NCI-H1436 treated with DMSO at 0.1 percent for 48 hours (cell line): Measurements from ENCODE around the gene UBE2S.
"Not testable (repeated sequence)": the region's sequence is repeated elsewhere in the genome, so short reads cannot be mapped to it uniquely, and the experiment has no call there.

Experiments
- DNase-seq: peaks from one replicate; lab custom pipeline; 2025; lab: John Stamatoyannopoulos, UW

Gene UBE2S

GRCh38 chr19:55407550-55407799, at the start of gene UBE2S:
UBE2S (minus strand) TSS chr19:55407788; CDS start chr19:55407589, 199 bp downstream.
- not testable (repeated sequence) for DNase-seq

- DNase-seq = no peak
Observed at GRCh38 chr19:55456347-55456746, 48.8 kb upstream of the UBE2S start.

- no peak for DNase-seq
Observed at GRCh38 chr19:55455576-55456235, 48.1 kb upstream of the UBE2S start.

- DNase-seq = no peak
Observed at GRCh38 chr19:55454787-55455243, 47.2 kb upstream of the UBE2S start.

- no peak for DNase-seq
Observed at GRCh38 chr19:55453511-55454260, 46.1 kb upstream of the UBE2S start.

- no peak for DNase-seq
Observed at GRCh38 chr19:55452749-55453346, 45.3 kb upstream of the UBE2S start.

- no peak for DNase-seq
Observed at GRCh38 chr19:55451965-55452748, 44.6 kb upstream of the UBE2S start.

GRCh38 chr19:55451163-55451964, 43.8 kb upstream of the UBE2S start:
- no peak for DNase-seq

- no peak for DNase-seq
Observed at GRCh38 chr19:55449469-55449868, 41.9 kb upstream of the UBE2S start.

- not testable (repeated sequence) for DNase-seq
Observed at GRCh38 chr19:55448175-55448490, 40.5 kb upstream of the UBE2S start.

- DNase-seq = no peak
Observed at GRCh38 chr19:55447421-55448174, 40.0 kb upstream of the UBE2S start.

GRCh38 chr19:55446060-55446459, 38.5 kb upstream of the UBE2S start:
- no peak for DNase-seq

GRCh38 chr19:55444646-55445045, 37.1 kb upstream of the UBE2S start:
- DNase-seq = no peak

- no peak for DNase-seq
Observed at GRCh38 chr19:55443824-55444480, 36.4 kb upstream of the UBE2S start.

GRCh38 chr19:55443045-55443823, 35.6 kb upstream of the UBE2S start, which contains the start of gene SHISA7:
SHISA7 (minus strand) TSS chr19:55443300; CDS start chr19:55442863, 437 bp downstream.
- DNase-seq = no peak

GRCh38 chr19:55442372-55442961, 34.9 kb upstream of the UBE2S start:
- no peak for DNase-seq

GRCh38 chr19:55441692-55442321, 34.2 kb upstream of the UBE2S start:
- DNase-seq = no peak

- no peak for DNase-seq
Observed at GRCh38 chr19:55441319-55441691, 33.7 kb upstream of the UBE2S start.
